Testis (tissue), 3 donors: ENCODE data around the gene CNTN4. TPM values are rescaled to one million over a fixed set of nuclear protein-coding genes. Genes with fewer than 3 reads are reported as not detected.

Source experiments
- DNase-seq: peaks from one replicate; pipeline ENCODE4 v3.0.0-alpha.2; 2019
- H3K27ac ChIP-seq, 2 donors: fragments of 200-600 bp; sonication (generic); one replicate each; pipeline ENCODE4 v1.5.1; 2019
- H3K27me3 ChIP-seq: fragments of 200-600 bp; sonication (generic); one replicate; pipeline ENCODE4 v1.5.1; 2019
- H3K36me3 ChIP-seq: fragments of 200-600 bp; sonication (generic); one replicate; pipeline ENCODE4 v1.5.1; 2017; ENCODE audit warnings: low read depth; ENCODE audit errors: missing control alignments
- H3K4me1 ChIP-seq: fragments of 200-600 bp; sonication (generic); one replicate; pipeline ENCODE4 v1.5.1; 2019
- H3K4me3 ChIP-seq, 2 donors: fragments of 200-600 bp; sonication (generic); one replicate each; pipeline ENCODE4 v1.5.1; 2017 to 2019
- H3K9me3 ChIP-seq: fragments of 200-600 bp; sonication (generic); one replicate; pipeline ENCODE4 v1.5.1; 2017
- POLR2A ChIP-seq: fragments of 450-650 bp; IDR thresholded peaks from one replicate; pipeline ENCODE4 v1.6.1; 2017; ENCODE audit warnings: antibody characterized with exemption, mild to moderate bottlenecking, moderate library complexity
- WGBS, 2 donors: methylation state at CpG; one replicate each; pipeline ENCODE4 v1.1.5; 2018; 5-methylcytosine and 5-hydroxymethylcytosine counted together
- intact Hi-C: fragments of 100-400 bp; cut with DNase I; formaldehyde crosslinking; loops from one replicate; pipeline ENCODE4 v1.15.1; 2023; ENCODE audit warnings: low total_unique reads
- polyA plus RNA-seq: library from polyadenylated mRNA; stranded (reverse); fragments of 350-450 nt; fragmentation: Illumina TruSeq; extraction: RNeasy Lipid Tissue Mini Kit (QIAGEN cat#74804); gene quantifications from one replicate; pipeline ENCODE4 v1.2.3, GENCODE V29; 2014; ENCODE audit warnings: low read depth, low replicate concordance; ENCODE audit not compliant: insufficient read depth
- total RNA-seq, 2 donors: library from RNA; depleted of rRNA; stranded (reverse); fragments of >200 nt; gene quantifications; one replicate each; pipeline ENCODE4 v1.2.3, GENCODE V29; 2016
- TF ChIP-seq, protein P1 (sequence below), 3 experiments: fragments of 450-650 bp in 2 of 3; fragments of 200-600 bp in 1 of 3; sonication (generic) in 1 of 3; IDR thresholded peaks; one replicate each; pipeline ENCODE4 v1.5.1; 2016 to 2019; ENCODE audit warnings: antibody characterized with exemption in 3 of 3, mild to moderate bottlenecking in 2 of 3, moderate library complexity in 1 of 3

The CNTN4 gene
- total and polyA plus RNA-seq, 3 donors from 2014 or later = 10.4 to 37.7 (median 19.6) TPM

DNA sequence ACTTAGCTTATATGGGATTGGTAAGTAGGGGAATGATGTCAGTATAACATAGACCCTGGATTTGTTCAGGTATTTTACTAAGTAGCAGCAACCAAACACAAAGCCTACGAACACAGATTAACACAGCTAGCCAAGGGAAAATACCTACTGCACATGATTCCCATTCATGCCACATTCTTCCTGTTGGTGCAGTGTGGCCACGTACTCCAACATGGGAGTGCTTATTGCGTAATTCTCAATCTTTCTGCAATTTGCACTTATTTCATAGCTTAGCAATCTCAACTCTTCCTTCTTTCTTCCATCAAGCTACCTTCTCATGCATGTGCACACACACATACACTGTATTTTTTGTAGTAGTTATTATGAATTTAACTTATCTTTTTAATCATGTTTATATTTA lies 824.7 kb downstream of the CNTN4 start:
- intact Hi-C loops = no loop called here
- TF ChIP-seq, protein P1, sequence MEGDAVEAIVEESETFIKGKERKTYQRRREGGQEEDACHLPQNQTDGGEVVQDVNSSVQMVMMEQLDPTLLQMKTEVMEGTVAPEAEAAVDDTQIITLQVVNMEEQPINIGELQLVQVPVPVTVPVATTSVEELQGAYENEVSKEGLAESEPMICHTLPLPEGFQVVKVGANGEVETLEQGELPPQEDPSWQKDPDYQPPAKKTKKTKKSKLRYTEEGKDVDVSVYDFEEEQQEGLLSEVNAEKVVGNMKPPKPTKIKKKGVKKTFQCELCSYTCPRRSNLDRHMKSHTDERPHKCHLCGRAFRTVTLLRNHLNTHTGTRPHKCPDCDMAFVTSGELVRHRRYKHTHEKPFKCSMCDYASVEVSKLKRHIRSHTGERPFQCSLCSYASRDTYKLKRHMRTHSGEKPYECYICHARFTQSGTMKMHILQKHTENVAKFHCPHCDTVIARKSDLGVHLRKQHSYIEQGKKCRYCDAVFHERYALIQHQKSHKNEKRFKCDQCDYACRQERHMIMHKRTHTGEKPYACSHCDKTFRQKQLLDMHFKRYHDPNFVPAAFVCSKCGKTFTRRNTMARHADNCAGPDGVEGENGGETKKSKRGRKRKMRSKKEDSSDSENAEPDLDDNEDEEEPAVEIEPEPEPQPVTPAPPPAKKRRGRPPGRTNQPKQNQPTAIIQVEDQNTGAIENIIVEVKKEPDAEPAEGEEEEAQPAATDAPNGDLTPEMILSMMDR (IDR thresholded peaks at IDR 0.05) = no peak
- TF ChIP-seq POLR2A = no peak
- Histone ChIP-seq H3K9me3 (no peaks in the 10 kb centered on the region), H3K4me3 (no peak overlapping the region), H3K36me3 (no peaks in the 10 kb centered on the region), H3K27ac (no peak overlapping the region), H3K4me1 (no peaks in the 10 kb centered on the region), H3K27me3 (no peaks in the 10 kb centered on the region)
- WGBS, 2 donors = 77% methylated on average over 3 of the region's 3 CpGs
- no peak for DNase-seq

DNA sequence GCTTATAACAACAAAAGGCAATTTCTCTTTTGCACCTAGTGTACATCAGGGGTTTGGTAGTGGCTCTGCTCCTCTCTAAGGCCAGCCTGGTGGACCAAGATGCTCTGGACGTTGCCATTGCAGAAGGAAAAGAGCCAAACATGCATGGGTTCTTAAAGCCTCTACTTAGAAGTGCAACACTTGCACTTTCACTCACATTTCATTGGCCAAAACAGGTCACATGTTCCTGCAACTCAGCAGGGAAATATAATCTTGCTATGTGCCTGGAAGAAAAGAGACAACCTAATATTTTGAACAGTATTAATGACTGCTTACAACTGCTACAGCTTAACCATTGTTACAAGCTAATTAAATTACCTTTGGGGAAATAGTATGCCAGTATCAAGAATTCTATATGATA lies 828.6 kb downstream of the CNTN4 start:
- no peaks in the 10 kb centered on the region for H3K27me3 ChIP-seq
- H3K9me3 ChIP-seq = no peaks in the 10 kb centered on the region
- H3K36me3 ChIP-seq = no peaks in the 10 kb centered on the region
- H3K4me1 ChIP-seq = no peaks in the 10 kb centered on the region
- TF ChIP-seq POLR2A = no peak
- TF ChIP-seq, protein P1 (IDR thresholded peaks at IDR 0.05) = no peak
- no peak overlapping the region for H3K27ac ChIP-seq
- DNase-seq = no peak
- 13 to 78% methylated on average over 1 of the region's 1 CpG for WGBS, 2 donors
- intact Hi-C loops = no loop called here
- H3K4me3 ChIP-seq = no peak overlapping the region

DNA sequence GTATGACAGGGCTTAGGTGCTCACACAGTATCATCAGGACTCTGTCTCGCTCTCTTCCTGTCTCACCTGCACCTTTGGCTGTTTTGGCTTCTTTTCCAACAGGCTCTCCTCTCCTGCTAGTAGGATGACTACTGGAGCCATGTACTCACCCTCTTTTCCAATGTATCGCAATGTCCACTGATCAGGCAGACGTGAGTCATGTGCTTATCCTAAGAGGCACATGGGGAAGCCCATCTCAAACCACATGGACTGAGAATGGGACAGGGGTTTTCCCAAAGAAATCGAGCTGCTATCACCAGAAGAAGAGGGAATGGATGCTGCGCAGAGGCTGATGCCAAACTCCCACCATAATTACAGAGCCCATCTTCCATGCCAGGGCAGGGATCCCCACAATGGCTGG lies 830.9 kb downstream of the CNTN4 start:
- TF ChIP-seq, protein P1 (IDR thresholded peaks at IDR 0.05) = no peak
- no peak for TF ChIP-seq POLR2A
- Histone ChIP-seq H3K27me3 (no peaks in the 10 kb centered on the region), H3K9me3 (no peaks in the 10 kb centered on the region), H3K4me1 (no peaks in the 10 kb centered on the region), H3K36me3 (no peaks in the 10 kb centered on the region), H3K4me3 (no peak overlapping the region), H3K27ac (no peak overlapping the region)
- DNase-seq = no peak
- WGBS, 2 donors = 77 to 83% methylated on average over 5 of the region's 5 CpGs
- intact Hi-C loops = no loop called here

DNA sequence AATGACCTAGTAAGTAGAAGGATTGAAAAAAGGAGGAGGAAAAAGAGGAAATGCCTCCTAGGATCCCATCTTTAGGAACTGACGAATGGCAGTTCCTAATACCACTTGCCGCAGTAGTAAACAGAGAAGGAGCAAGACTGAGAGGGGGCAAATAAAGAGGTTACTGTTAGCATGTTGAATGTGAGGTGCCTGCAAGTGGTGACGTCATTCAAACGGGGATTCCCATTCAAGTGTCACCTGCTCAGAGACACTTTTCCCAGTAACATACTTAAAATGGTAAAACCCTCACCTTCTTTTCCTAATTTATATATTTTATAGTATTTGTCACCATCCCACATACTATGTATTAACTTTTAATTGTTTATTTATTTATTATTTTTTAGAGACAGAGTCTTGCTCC lies 832.6 kb downstream of the CNTN4 start:
- intact Hi-C loops = no loop called here
- DNase-seq = no peak
- no peaks in the 10 kb centered on the region for H3K27me3 ChIP-seq
- H3K36me3 ChIP-seq = no peaks in the 10 kb centered on the region
- no peaks in the 10 kb centered on the region for H3K4me1 ChIP-seq
- WGBS, 2 donors = 93 to 94% methylated on average over 4 of the region's 4 CpGs
- no peak overlapping the region for H3K27ac ChIP-seq
- H3K9me3 ChIP-seq = no peaks in the 10 kb centered on the region
- TF ChIP-seq, protein P1 (IDR thresholded peaks at IDR 0.05) = no peak
- TF ChIP-seq POLR2A = no peak
- no peak overlapping the region for H3K4me3 ChIP-seq

DNA sequence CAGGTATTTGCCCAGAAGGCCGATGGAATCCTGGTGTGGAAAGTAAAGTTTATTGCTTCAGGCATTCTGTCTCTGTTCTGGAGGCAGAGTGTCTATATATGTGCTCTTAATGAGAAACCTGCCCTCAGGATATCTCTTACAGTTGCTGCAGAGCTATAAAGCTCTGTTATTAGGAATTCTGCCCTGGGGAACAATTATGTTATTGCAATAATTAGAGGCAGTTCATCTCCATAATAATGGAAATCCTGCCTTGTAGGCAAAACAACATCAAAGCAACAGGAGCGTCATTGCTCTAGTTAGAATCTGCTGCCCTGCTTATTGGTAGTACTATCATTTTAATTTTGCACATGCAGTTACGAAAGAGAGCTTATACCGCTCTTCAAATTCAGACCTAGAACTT lies 835.9 kb downstream of the CNTN4 start:
- TF ChIP-seq, protein P1 (IDR thresholded peaks at IDR 0.05) = no peak
- TF ChIP-seq POLR2A = no peak
- intact Hi-C loops = no loop called here
- DNase-seq = no peak
- no peaks in the 10 kb centered on the region for H3K27me3 ChIP-seq
- no peak overlapping the region for H3K4me3 ChIP-seq
- H3K9me3 ChIP-seq = no peaks in the 10 kb centered on the region
- H3K4me1 ChIP-seq = no peaks in the 10 kb centered on the region
- 88 to 95% methylated on average over 4 of the region's 4 CpGs for WGBS, 2 donors
- no peaks in the 10 kb centered on the region for H3K36me3 ChIP-seq
- no peak overlapping the region for H3K27ac ChIP-seq
